ENCODE results near the gene NEO1. TPM values are rescaled to one million over a fixed set of nuclear protein-coding genes. Genes with fewer than 3 reads are reported as not detected.

Gene NEO1
- total RNA-seq, 1 donor from 2014 or later, result 75.6 TPM

DNA sequence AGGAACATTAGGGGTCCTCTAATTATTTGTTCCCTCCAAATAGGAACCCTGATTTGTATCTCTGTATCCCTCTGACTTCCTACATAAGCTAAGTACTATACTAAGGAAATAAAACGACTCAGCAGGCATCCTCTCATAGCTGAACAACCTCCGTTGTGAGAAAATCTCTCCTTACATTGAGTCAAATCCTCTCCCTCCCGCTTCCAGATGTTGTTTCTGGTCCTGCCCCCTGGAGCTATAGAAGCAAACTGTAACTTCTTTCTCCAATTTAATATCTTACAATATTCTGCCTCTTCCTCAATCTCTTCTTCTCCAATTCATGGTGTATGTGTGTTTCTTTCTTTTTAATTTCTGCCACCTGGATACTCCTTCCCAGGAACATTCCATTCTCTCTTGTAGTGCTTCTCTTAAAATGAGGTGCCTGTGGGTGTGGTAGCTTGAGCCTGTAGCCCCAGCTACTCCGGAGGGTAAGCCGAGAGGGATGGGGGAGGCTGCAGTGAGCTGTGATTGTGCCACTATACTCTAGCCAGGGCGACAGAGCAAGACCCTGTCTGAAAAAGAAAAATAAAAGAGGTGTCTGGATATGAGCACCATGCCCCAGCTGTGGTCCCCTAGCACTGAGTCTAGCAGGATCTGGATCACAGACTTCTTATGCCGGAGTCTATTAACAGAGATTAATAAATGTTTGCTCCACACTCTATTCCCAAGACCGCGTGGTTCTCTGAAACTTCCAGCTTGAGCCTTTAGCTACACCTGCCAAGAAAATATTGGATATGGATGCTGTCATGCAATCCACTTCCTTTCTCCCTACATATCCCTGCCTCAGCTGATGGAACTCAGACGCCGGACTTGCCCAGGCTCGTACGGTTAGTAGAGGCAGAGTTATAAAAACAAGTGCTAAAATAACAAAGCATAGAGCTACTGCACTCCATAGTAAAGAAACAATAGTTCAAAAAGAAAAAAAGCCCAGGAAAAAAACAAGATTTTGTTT is 42.9 kb upstream of the NEO1 start:
- Mint-ChIP-seq H3K4me3 (no peak overlapping the region), H3K36me3 (ENCODE audit: low read depth) (no peaks in the 10 kb centered on the region), H3K27me3 (ENCODE audit: low read depth) (no peaks in the 10 kb centered on the region), H3K4me1 (no peaks in the 10 kb centered on the region), H3K9me3 (no peaks in the 10 kb centered on the region), H3K27ac (ENCODE audit: unreplicated experiment) (peak overlapping the region; percentile 9)
- TF ChIP-seq, protein P1, sequence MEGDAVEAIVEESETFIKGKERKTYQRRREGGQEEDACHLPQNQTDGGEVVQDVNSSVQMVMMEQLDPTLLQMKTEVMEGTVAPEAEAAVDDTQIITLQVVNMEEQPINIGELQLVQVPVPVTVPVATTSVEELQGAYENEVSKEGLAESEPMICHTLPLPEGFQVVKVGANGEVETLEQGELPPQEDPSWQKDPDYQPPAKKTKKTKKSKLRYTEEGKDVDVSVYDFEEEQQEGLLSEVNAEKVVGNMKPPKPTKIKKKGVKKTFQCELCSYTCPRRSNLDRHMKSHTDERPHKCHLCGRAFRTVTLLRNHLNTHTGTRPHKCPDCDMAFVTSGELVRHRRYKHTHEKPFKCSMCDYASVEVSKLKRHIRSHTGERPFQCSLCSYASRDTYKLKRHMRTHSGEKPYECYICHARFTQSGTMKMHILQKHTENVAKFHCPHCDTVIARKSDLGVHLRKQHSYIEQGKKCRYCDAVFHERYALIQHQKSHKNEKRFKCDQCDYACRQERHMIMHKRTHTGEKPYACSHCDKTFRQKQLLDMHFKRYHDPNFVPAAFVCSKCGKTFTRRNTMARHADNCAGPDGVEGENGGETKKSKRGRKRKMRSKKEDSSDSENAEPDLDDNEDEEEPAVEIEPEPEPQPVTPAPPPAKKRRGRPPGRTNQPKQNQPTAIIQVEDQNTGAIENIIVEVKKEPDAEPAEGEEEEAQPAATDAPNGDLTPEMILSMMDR (conservative IDR thresholded peaks at IDR 0.05), result no peak
- DNase-seq (ENCODE audit: low read depth, low spot score), result no peak

DNA sequence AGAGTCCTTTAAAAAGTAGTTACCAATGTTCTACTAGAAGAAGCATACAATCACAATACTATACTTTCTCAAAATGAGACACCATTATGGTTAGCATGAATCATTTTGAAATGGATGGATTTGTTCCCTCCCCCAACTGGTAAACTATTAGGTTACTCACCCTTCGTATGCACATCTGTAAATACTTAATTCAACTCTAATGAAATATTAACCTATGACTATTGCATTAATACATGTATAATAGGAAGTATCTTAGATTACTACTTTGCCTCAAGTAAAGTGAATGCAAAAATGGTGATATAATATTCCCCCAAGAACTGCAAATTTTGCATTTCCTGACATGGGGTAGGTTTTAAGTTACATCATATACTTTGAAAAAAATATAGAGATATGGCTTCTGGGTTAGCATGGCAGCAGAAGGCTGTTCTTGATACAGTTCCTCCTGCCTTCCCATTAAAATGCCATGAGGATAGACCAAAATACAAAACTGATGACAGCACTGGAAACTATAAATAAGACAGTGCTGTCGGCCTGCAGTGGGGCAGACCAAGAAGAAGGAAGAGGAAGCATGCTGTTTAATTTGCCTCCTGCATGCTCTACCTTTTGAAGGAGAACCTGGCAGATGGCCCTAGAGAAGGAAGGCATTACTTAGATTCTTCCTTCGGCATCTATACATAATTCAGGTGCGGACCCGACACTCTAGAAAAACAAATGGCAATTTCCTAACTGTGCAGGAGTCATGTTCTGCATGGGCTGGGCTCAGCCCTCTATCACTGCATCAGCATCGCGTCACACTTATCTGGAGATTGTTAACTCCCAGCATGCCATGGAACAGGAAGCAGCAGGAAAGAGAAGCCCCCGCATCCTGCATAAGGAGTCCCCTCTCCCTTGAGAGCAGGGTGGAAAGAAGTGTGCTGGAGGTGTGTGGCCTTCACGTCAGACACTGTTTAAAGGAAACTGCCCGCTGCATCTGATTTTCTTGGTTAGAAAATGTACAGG is 41.8 kb upstream of the NEO1 start:
- Mint-ChIP-seq H3K27ac (ENCODE audit: unreplicated experiment) (peak overlapping the region; percentile 31), H3K4me1 (peaks cover under 1% of the 10 kb centered on the region), H3K27me3 (ENCODE audit: low read depth) (no peaks in the 10 kb centered on the region), H3K36me3 (ENCODE audit: low read depth) (no peaks in the 10 kb centered on the region), H3K9me3 (no peaks in the 10 kb centered on the region), H3K4me3 (no peak overlapping the region)
- TF ChIP-seq, protein P1 (conservative IDR thresholded peaks at IDR 0.05), result no peak
- DNase-seq (ENCODE audit: low read depth, low spot score), result no peak

DNA sequence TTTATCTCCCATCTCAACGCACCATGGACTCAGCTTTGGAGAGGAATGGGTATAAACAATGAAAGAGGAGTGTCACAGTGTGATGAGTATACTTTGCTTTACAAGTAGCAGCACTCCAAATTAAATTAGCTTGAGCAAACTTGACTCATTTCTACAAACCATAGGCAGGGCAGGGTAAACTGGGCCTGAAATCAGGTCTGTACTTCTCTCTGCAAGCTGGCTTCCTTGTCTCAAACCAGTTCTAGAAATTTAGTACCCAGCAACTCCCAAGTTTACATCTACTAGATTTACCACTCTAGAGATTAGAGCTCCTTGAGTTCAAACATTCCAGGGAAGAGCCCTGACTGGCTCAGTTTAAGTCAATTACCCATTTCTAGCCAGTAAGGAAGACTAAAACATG is 37.4 kb upstream of the NEO1 start:
- no peak overlapping the region for H3K4me3 Mint-ChIP-seq
- no peaks in the 10 kb centered on the region for H3K36me3 Mint-ChIP-seq (ENCODE audit: low read depth)
- H3K9me3 Mint-ChIP-seq, result no peaks in the 10 kb centered on the region
- H3K27me3 Mint-ChIP-seq (ENCODE audit: low read depth), result no peaks in the 10 kb centered on the region
- H3K27ac Mint-ChIP-seq (ENCODE audit: unreplicated experiment), result no peak overlapping the region
- DNase-seq (ENCODE audit: low read depth, low spot score), result no peak
- peaks cover 27% of the 10 kb centered on the region for H3K4me1 Mint-ChIP-seq
- TF ChIP-seq, protein P1 (conservative IDR thresholded peaks at IDR 0.05), result no peak

DNA sequence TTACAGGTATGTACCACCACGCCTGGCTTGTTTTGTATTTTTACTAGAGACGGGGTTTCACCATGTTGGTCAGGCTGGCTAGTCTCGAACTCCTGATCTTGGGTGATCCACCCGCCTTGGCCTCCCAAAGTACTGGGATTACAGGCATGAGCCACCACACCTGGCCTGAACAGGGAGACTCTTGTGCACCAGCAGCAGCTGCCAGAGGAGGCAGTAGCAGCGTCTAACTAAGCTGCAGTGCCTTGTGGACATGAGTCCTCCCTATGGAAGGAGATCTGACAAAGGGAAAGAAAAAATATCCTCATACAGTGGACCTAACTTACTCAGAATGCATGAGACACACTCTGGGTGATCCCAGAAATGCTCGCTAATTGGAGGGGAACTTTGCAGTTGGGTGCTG is 36.8 kb upstream of the NEO1 start:
- no peak overlapping the region for H3K4me3 Mint-ChIP-seq
- TF ChIP-seq, protein P1 (conservative IDR thresholded peaks at IDR 0.05), result no peak
- peaks cover 33% of the 10 kb centered on the region for H3K4me1 Mint-ChIP-seq
- H3K27me3 Mint-ChIP-seq (ENCODE audit: low read depth), result no peaks in the 10 kb centered on the region
- H3K27ac Mint-ChIP-seq (ENCODE audit: unreplicated experiment), result peak overlapping the region; percentile 16
- H3K9me3 Mint-ChIP-seq, result no peaks in the 10 kb centered on the region
- DNase-seq (ENCODE audit: low read depth, low spot score), result no peak
- no peaks in the 10 kb centered on the region for H3K36me3 Mint-ChIP-seq (ENCODE audit: low read depth)

DNA sequence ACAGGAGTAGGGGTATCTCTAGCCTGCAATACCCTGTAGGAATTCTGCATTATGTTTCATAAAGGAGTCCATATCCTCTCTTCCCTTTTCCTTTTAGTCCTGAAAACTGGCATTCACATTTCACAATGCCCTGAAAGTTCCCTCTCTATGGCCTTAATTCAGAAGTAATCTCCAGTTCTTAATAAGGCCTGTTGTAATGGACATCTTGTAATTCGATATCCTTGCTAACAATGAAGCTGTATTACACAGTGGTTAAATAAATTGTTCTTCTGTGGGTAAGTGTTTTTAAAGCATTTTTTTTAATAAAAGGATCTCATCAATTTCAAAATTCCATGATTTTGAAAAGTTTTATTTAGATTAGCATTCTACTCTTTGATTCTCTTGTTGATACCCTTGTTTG is 34.3 kb upstream of the NEO1 start:
- no peaks in the 10 kb centered on the region for H3K27me3 Mint-ChIP-seq (ENCODE audit: low read depth)
- TF ChIP-seq, protein P1 (conservative IDR thresholded peaks at IDR 0.05), result no peak
- H3K4me1 Mint-ChIP-seq, result peaks cover 58% of the 10 kb centered on the region
- no peak overlapping the region for H3K4me3 Mint-ChIP-seq
- DNase-seq (ENCODE audit: low read depth, low spot score), result no peak
- H3K9me3 Mint-ChIP-seq, result no peaks in the 10 kb centered on the region
- no peaks in the 10 kb centered on the region for H3K36me3 Mint-ChIP-seq (ENCODE audit: low read depth)
- no peak overlapping the region for H3K27ac Mint-ChIP-seq (ENCODE audit: unreplicated experiment)

Measured in neural crest cell (in vitro differentiated cells).